ENCODE measurements around the gene PTGDS. TPM values are rescaled to one million over a fixed set of nuclear protein-coding genes. Genes with fewer than 3 reads are reported as not detected.
A peak's percentile ranks its signal among the peaks of the same experiment; 100 is the strongest.

Gene PTGDS
- total RNA-seq, 1 donor = 10.8 TPM

GRCh38 chr9:136995362-136995761 lies 18.1 kb downstream of the PTGDS start:
- no peak for DNase-seq (ENCODE audit: low read depth)
- TF ChIP-seq CTCF (IDR thresholded peaks at IDR 0.05; ENCODE audit: insufficient read depth, low read depth, low read length) = no peak
- peak overlapping the region; percentile 51 for H3K4me3 ChIP-seq (ENCODE audit: low read depth, low read length)

GRCh38 chr9:136995772-136996311 lies 18.5 kb downstream of the PTGDS start:
- DNase-seq (ENCODE audit: low read depth) = peak; percentile 24
- H3K4me3 ChIP-seq (ENCODE audit: low read depth, low read length) = peak overlapping the region; percentile 51
- TF ChIP-seq CTCF (IDR thresholded peaks at IDR 0.05; ENCODE audit: insufficient read depth, low read depth, low read length) = no peak

- TF ChIP-seq CTCF (IDR thresholded peaks at IDR 0.05; ENCODE audit: insufficient read depth, low read depth, low read length) = no peak
- H3K4me3 ChIP-seq (ENCODE audit: low read depth, low read length) = peak within 1 kb of the TSS; percentile 51
- DNase-seq (ENCODE audit: low read depth) = peak; percentile 47
Measured at GRCh38 chr9:136996361-136997292, 19.3 kb downstream of the PTGDS start, which contains the start of gene CLIC3. Gene CLIC3, minus strand, starts transcription at chr9:136996568. Its CDS starts 25 bp downstream, at chr9:136996543.

GRCh38 chr9:136997371-136997770 lies 20.1 kb downstream of the PTGDS start:
- no peak for TF ChIP-seq CTCF (IDR thresholded peaks at IDR 0.05; ENCODE audit: insufficient read depth, low read depth, low read length)
- no peak for DNase-seq (ENCODE audit: low read depth)
- no peak overlapping the region for H3K4me3 ChIP-seq (ENCODE audit: low read depth, low read length)

- H3K4me3 ChIP-seq (ENCODE audit: low read depth, low read length) = no peak overlapping the region
- DNase-seq (ENCODE audit: low read depth) = no peak
Measured at GRCh38 chr9:136997830-136998234, 20.5 kb downstream of the PTGDS start.

More at GRCh38 chr9:136997830-136998234, 20.5 kb downstream of the PTGDS start:
- TF ChIP-seq CTCF (IDR thresholded peaks at IDR 0.05; ENCODE audit: insufficient read depth, low read depth, low read length) = no peak

Data from fibroblast of villous mesenchyme (primary cell).